Astrocyte of the cerebellum (primary cell): Measurements from ENCODE around the gene NPTX2.

ENCODE experiments used
- DNase-seq: peaks from one replicate; pipeline ENCODE4 v3.0.0-alpha.2; 2011; ENCODE audit warnings: low read depth
- H3K4me3 ChIP-seq: 2 replicates; pipeline ENCODE4 v1.5.1; 2011; ENCODE audit warnings: mild to moderate bottlenecking, low read depth, low read length, moderate library complexity
- in situ Hi-C: cut with HindIII; loops from 2 replicates; pipeline ENCODE4 v1.10.0; 2017; ENCODE audit warnings: low sequenced_read_pairs
- TF ChIP-seq, protein P1 (sequence below): IDR thresholded peaks from 2 replicates; pipeline ENCODE4 v1.5.1; 2012; ENCODE audit warnings: low read length, low read depth, moderate library complexity, mild to moderate bottlenecking; ENCODE audit errors: missing control alignments

Gene NPTX2

DNA sequence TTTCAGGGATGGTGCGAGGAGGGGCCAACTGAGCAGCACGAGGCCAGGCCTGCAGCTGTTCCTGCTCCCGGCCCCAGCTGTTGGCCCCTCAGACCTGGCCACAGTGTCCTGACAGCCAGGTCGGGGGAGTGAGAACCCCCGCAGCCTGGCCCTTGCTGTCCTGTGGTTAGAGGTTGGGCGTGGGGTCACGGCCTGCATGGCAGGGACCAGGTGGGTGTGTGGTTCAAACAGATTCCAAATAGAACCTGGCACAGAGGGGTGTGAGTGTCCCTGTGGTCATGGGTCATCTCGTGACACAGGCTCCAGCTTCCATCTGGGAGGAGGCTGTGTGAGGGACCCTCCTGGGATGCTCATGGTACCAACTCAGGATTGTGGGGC, 10.3 kb downstream of the NPTX2 start:
- TF ChIP-seq, protein P1, sequence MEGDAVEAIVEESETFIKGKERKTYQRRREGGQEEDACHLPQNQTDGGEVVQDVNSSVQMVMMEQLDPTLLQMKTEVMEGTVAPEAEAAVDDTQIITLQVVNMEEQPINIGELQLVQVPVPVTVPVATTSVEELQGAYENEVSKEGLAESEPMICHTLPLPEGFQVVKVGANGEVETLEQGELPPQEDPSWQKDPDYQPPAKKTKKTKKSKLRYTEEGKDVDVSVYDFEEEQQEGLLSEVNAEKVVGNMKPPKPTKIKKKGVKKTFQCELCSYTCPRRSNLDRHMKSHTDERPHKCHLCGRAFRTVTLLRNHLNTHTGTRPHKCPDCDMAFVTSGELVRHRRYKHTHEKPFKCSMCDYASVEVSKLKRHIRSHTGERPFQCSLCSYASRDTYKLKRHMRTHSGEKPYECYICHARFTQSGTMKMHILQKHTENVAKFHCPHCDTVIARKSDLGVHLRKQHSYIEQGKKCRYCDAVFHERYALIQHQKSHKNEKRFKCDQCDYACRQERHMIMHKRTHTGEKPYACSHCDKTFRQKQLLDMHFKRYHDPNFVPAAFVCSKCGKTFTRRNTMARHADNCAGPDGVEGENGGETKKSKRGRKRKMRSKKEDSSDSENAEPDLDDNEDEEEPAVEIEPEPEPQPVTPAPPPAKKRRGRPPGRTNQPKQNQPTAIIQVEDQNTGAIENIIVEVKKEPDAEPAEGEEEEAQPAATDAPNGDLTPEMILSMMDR, result no peak
- H3K4me3 ChIP-seq, result no peak overlapping the region
- in situ Hi-C loops, result no loop called here
- DNase-seq, result no peak

DNA sequence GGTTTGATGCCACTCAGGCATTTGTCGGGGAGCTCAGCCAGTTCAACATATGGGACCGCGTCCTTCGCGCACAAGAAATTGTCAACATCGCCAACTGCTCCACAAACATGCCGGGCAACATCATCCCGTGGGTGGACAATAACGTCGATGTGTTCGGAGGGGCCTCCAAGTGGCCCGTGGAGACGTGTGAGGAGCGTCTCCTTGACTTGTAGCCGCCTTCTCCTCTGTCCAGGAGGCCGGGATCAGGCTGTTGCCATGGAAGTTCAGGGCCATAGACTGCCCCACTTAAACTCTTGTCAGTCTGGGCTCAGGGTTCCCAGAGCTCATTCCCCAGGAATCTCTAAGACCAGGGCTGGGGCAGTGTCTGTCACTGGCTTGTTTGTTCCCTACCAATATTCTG, 11.3 kb downstream of the NPTX2 start:
- H3K4me3 ChIP-seq, result no peak overlapping the region
- DNase-seq, result no peak
- in situ Hi-C loops, result no loop called here
- TF ChIP-seq, protein P1, result no peak

DNA sequence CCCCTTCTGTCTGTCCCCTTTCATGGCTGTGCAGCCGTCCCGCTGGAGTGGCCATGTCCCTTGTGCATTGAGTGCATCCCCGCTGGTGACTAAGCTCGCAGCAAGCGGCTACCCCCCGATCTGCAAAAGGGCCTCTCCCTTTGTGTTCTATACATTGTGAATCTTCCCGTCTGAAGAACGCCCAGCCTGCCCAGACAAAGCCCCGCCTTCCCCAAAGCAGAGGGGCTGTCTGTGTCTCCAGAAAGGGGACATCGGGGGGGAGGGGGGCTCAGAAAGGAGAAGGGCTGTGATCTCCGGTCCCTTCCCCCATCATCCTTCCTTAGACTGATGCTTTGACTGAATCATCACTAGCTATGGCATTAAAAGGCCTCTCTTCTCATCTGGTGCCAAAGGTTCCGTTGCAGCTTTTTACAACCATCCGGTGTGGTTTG, 11.9 kb downstream of the NPTX2 start:
- H3K4me3 ChIP-seq, result no peak overlapping the region
- in situ Hi-C loops, result no loop called here
- TF ChIP-seq, protein P1, result no peak
- DNase-seq, result no peak

DNA sequence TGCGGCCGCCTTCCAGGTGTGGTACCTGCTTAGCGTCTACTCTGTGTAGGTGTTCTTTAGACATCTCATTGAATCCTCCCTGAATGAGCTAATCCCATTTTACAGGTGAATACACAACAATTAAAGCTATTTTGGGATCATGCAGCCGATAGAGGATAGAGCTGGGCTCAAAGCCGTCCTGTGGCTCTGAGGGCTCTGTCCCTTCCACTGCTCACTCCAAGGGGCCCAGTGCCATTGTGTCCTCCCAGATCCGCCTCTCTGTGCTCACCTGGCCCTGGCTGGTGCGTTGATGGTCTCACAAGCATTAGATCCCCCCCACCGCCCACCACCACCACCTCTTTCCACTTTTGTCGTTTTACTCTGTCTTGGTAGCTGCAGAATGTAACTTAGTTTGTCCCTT, 13.1 kb downstream of the NPTX2 start:
- in situ Hi-C loops, result no loop called here
- no peak overlapping the region for H3K4me3 ChIP-seq
- DNase-seq, result no peak
- TF ChIP-seq, protein P1, result no peak

DNA sequence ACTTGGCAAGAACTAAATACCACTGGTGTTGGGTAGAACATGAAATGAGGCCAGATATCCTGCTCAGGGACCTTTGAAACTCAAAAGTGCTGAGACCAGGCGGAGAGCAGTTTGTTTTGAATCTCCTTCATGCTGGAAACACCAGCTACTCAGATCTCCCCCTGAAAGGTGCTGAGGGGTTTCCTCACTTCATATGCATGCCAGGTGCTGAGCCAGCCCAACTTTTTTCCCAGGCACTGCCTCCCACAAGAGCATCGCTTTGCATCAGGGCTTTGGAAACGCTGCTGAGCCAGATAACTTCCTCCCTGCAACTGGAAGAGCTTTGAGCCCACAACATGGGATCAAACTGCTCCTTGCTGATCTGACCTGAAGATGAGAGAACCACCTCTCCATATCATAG, 13.7 kb downstream of the NPTX2 start:
- H3K4me3 ChIP-seq, result no peak overlapping the region
- DNase-seq, result no peak
- TF ChIP-seq, protein P1, result no peak
- in situ Hi-C loops, result no loop called here

DNA sequence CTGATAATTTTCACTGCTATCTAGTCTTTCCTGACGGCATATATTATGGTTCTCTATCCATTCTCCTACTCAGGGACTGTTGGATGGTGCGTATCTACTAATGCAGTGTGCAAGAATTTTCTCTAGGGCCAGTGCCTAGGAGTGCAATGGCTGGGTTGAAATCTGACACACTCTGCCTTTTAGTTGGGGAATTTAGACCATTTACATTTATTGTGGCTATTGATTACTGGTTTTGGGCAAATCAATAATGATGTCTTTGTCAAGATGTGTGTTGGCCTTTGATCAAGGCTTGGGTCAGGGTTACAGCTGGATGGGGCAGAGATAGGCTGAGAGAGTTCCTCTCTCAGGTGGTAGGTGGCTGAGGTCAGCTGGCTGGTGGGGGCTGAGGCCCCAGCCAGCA, 21.8 kb downstream of the NPTX2 start:
- in situ Hi-C loops, result no loop called here
- H3K4me3 ChIP-seq, result no peak overlapping the region
- no peak for DNase-seq
- TF ChIP-seq, protein P1, result no peak

DNA sequence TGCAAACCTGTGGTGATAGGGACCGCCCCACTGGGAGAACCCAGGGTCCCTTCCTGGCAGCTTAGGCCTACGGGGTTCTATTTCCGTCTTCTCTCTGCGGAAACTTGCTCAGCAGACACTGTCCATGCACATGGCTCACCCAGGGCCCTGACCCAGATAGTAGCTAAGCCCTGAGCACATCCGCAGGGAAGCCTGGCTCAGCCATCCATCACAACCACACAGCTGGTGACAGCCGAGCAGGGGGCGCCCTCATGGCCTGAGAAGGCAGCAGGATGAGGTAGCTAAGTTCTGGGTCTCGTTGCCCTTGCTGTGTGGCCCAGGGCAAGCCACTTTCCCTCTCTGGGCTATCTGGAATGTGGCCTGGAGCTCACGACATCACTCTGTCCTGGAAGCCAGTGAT, 23.3 kb downstream of the NPTX2 start:
- TF ChIP-seq, protein P1, result no peak
- no peak for DNase-seq
- in situ Hi-C loops, result no loop called here

More for the DNA sequence above, 23.3 kb downstream of the NPTX2 start:
- H3K4me3 ChIP-seq, result no peak overlapping the region
